GM18508 (cell line): ENCODE data around the gene TRIM38.
"Not testable (repeated sequence)": the region's sequence is repeated elsewhere in the genome, so short reads cannot be mapped to it uniquely, and the experiment has no call there.

Experiments used
- ATAC-seq: cut with Tn5 transposase; IDR thresholded peaks from one replicate; pipeline ENCODE4 v1.9.1; 2021; ENCODE audit warnings: moderate number of reproducible peaks; ENCODE audit not compliant: insufficient read depth, unreplicated experiment

The TRIM38 gene, protein sequence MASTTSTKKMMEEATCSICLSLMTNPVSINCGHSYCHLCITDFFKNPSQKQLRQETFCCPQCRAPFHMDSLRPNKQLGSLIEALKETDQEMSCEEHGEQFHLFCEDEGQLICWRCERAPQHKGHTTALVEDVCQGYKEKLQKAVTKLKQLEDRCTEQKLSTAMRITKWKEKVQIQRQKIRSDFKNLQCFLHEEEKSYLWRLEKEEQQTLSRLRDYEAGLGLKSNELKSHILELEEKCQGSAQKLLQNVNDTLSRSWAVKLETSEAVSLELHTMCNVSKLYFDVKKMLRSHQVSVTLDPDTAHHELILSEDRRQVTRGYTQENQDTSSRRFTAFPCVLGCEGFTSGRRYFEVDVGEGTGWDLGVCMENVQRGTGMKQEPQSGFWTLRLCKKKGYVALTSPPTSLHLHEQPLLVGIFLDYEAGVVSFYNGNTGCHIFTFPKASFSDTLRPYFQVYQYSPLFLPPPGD

DNA sequence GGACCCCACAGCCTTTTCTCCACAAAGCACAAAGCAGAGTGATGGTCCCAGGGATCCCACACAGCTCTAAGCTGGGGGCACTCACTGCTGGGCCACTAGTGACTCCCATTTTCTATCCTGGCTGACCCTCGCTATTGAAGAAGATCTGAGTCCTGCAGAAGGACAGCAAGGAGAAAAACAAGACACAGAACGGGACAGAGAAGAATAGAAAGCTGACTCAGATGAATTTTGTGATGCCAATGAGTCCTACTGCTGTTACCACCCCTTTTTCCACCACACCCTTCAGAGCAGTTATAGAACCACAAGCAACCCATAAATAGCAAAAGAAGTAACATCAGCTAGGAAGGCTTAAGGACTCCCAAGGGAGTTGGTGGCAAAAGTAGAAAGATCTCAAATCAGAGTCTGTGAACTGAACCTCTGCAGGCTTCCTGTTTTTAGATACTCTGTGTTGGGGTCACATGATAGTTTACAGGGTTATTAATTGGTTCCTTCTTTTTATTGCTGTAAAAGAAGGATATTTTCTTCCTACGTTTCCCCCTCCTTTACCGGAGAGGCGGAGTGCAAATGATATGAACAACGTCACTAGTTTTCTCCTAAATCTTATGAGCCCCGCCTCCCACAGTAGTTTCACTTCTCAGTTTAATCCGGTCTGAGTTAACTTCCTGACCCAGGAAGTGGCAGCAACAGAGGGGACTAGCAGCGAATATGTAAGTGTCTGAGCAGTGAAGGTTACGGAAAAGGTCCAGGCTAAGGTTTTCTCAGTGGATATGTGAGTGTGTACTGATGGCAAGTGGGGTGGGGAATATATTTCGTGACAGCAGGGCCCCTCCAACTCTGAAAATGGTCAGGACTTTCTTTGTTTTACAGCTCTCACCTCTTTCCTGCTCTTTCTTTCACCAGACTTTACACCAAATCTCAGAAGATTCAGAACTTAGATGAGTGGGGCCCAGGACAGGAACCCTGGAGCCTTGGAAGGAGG lies at the start of gene TRIM38:
Gene TRIM38 (plus strand): TSS at position 654 of the 979 bp plus-strand sequence. CDS start 3,721 bp downstream, outside the sequence.
- ATAC-seq: peak; percentile 52

DNA sequence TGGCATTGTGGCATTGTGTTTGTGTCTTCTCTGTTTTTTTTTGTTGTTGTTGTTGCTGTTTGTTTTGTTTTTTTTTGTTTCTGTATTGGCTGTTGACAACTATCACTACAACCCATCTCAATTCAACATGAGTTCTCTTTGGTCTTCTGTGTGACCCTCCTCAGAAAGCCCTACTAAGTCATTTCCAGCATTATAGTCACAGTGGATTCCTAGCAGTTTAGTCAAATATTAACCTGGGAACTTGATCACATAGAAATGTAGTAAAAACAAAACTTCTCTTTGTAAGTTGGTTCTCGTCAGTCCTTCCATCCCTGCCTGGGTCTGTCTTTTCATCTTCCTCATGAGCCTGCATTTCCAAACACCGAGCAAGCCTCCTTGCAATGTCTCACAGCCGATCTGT lies 48.9 kb upstream of the TRIM38 start:
- ATAC-seq: no peak

DNA sequence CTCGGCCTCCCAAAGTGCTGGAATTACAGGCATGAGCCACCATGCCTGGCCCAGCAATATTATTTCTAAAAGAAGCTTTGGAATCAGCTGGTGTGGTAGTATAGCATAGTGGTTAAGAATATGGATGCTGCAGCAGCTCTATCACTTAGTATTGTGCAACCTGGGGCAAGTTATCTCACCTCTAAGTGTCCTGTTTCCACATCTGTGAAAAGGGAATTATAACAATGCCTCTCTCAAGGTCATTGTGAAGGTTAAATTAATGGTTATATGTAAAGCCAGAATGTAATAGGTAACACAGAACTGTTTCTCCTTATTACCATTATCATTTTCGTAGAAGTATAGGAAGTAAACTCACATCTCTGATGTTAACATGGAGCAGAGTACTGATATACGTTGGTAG lies 46.3 kb upstream of the TRIM38 start:
- no peak for ATAC-seq

DNA sequence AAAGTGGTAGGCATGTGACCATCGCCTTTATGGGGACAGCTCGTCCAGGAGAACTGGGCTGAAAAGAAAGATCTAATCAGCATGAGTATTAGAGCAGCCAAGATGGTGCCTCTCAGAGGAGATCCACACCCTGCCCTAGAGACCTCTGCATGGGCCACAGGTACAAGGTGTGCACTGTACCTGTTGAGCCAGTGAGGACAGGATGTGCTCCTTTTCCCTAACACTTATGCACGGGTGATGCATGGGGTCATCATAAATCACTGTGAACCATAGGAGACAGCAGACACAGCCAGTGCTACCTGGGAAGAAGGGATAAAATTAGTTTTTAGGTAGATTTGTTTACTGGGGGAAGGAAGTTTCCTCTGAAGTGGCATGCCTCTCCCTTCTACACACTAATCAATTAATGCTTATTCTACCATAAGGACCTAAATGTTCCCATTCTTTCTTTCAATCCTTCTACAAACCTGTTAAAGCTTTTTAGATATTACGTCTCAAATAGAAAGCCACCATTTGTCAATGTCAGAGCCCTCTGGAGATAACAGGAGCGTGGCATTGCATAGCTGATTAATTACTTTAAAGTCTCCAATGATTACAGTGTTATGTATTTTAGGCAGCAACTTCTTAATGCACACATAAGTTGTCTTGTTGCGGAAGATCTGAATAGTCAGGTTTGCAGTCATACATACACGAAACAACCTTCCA lies 45.7 kb upstream of the TRIM38 start:
- ATAC-seq: no peak

DNA sequence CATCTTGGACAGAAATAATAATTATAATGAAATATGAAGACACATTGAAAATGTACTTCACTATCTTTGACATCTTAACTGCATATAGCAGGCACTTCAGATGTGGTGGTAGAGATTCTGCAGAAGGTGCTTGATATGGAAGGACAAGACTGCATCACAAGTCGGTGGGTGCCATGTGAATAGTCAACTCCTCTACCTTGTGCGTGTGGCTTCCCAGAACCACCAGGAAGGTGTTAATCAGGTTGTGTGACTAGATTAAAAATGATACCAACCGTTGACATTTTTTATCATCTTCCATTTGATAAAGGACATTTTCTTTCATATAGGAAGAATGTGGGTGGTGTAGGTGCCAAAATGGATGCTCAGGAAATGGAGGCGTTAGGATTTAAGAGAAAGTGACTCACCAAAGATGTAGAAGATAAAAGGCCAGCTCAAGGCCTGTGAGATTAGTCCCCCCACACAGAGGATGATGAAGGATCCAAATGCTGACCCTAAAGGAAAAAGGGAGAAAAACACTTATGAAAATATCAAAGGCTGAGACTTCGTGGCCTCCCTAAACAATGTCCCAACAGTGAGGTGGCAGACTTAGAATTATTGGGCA lies 44.4 kb upstream of the TRIM38 start:
- ATAC-seq: no peak

DNA sequence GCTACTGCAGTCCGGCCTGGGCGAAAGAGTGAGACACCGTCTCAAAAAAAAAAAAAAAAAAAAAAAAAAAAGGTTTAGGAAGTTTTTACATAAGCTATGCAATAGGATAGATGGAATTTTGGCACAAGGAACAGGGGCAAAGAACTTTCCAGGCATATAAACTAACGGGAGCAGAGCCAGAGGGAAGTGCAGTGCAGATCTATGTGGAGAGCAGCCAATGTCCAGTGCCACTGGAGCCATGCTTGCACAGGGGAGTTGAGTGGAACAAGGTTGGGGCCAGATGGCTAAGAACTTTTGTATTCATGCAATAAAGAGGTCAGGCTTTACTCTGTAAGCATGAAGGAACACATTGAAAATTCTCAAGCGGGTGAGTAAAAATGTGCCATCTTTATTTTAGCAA lies 42.9 kb upstream of the TRIM38 start:
- no peak for ATAC-seq

DNA sequence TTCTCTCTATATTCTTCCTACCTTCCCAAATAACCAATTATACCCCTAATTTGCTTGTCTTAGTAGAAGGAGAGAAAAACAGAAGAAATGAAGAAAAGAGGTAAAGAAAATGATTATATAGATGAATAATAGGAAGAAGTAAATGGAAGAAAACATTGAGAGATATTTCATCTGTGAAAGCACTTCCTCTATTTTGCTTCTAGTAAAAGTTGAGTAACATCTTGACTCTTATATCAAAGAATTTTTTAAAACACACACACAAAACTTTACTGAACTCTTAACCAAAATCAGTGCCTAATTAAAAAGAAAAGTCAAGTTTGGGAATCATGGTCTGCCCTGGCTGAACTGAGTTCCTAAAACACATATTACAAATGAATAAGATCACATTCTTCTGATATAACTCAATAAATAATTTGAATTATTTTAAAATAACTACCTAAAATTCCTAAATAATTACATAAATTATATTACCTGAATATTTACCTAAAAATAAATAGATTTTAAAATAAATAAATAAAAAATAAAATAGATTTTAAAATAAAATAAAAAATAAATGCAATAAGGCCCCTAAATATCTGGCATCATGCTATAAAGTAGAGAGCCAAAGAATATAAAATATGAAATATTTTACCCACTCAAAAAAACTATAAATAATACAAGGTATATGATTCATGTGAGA lies 40.9 kb upstream of the TRIM38 start:
- ATAC-seq: no peak

DNA sequence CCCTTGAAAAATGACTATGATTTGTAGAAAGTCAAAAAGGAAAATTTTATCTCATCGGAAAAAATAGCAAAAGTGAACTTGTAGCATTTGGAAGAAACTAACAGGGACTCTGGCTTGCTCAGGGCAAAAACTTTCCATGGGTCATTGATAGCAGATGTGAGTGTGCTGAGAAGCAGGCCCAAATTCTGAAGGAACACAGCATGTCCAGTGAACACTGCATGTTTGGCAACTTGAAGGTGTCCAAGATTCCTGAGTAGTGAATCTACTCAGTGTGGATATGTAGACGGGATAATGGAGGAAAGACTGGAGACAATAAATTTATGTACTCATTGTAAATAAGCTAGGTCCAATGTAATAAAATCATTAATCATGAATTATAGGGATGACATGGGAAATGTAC lies 40.3 kb upstream of the TRIM38 start:
- ATAC-seq: no peak

DNA sequence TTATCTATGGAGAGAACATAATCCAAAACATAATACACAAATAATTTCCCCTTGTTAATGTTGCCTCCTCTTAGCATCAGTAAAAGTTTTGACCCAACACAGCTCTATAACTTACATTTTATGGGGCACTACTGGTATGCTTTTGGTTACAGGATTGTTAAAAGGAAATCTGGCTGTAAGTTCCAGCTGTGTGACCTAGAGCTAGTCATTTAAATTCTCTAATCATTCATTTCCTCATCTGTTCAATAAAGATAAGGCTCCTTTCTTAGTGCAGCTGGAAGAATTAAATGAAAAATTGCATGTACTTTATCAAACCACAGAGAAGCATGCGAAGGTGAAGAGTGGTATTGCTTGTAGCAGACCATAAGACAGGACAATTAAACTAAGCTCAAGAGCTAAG lies 36.7 kb upstream of the TRIM38 start:
- ATAC-seq: no peak

DNA sequence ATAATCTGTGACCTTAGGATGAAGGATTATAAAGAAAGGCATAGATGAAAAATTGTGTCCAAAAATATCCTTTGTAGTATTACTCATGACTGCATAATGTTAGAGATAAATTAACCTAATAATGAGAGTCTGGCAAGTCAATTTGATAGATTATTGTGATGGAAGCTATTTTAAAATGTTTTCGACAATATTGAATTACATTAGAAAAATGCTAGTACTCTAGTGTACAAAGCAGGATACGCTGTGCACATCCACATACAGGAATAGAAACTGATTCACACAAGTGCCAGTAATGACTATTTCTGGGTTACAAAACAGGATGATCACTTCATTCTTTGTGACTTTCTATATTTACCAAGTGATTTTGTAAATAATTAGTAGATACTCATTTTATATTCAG lies 35.4 kb upstream of the TRIM38 start:
- no peak for ATAC-seq

DNA sequence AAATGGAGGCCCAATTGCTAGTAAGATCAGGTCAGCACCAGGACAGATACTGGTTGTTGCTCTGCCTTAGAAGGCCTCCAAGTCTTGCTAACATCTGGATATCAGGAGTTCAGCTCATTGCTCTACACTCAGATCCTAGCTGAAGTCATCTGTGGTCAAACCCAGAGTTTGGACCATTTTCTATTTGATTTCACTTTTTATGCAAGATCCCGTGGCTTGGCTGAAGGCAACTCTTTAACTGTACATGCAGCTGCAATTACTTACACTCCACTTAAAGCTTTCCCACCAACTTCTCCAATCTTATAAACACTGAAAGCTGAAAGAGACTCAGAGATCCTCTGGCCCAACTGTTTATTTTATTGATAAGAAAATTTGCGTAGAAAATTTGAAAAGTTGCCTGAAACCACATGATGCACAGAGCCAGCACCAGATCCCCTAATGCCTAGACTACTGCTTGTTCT lies 34.8 kb upstream of the TRIM38 start:
- no peak for ATAC-seq

DNA sequence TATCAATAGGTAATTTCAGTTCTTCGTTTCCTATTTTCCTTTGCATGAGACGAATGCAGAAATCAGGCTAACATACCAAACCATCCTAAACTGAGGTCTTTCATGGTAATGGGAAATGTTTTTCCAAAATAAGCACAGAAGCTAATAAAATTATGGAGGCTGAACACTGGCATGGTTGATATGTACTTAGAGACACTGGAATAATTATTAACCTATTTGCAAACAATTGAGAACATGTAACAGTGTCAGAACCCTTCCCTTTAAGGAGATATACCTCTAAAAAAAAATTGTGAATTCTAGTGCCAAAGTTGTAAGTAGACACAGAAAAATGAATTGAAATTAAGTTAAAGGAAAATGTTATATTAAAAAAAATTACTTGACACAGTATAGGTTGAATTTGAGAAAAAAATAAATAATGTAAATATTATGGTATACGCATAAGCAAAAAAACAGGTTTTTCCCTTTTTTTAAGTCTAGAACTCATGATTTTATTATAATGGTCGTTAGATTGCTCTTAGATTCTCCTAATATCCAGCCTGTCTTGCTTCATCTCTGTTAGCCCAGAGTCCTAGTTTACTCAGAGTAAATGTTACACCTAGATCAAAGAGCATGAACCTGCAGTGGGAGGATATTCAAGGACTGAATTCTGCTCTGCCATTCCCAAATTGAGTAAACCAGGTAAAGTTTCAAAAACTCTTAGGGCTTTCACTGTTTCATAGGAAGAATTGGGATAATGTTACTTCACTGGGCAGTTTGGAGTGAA lies 33.9 kb upstream of the TRIM38 start:
- no peak for ATAC-seq

DNA sequence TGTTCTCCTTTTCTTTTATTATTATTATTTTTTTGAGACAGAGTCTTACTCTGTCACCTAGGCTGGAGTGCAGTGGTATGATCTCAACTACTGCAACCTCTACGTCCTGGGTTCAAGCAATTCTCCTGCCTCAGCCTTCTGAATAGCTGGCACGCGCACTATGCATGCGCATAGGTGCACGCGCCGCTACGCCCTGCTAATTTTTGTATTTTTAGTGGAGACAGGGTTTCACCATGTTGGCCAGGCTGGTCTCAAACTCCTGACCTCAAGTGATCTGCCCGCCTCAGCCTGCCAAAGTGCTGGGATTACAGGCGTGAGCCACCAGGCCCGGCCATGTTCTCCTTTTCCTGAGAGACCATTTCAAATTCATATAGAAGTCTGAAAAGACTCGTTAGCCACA lies 32.8 kb upstream of the TRIM38 start:
- ATAC-seq: not testable (repeated sequence)

DNA sequence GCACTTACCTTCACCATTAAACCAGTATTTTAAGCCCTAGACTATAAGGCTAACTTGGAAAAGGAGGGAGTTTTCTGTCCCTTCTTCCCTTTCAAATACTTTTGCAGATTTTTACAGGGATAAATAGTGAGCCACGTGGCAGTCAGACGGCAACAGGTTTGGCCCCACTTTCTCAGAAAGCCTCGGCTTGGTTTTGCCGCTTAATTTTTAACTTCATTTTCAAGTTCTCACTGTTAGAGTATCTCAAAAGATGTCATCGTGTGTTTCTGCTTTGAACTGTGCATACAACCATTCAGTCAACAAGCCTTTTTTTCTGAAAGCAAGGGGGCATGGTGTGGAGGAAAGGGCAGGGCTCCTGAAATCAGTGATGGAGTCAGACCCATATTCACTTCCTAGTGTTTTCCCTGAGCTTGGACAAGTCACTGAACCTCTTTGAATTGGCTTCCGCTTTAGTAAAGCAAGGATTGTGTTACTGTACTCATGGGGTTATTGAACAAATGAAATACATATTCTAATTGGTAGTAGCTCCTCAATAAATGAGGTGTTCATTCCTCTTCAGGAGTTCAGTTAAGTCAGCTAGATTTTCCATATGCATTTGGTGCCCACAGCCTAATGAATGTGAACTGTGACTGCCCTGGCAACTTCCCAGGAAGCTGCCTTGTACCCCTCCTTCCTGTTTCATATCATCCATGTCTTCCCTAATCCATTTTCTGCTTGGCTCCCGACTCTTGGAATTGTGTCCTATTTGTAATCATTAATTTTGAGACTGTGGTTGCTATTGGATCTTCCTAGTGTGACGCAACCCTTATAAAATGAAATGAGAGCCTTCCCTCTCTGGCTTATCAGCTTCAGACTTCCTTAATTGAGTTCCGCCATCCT lies 31.8 kb upstream of the TRIM38 start, which contains the start of gene SLC17A2:
Gene SLC17A2 (minus strand): TSS at position 160 of the 879 bp plus-strand sequence. CDS start 4,895 bp downstream, outside the sequence.
- no peak for ATAC-seq

DNA sequence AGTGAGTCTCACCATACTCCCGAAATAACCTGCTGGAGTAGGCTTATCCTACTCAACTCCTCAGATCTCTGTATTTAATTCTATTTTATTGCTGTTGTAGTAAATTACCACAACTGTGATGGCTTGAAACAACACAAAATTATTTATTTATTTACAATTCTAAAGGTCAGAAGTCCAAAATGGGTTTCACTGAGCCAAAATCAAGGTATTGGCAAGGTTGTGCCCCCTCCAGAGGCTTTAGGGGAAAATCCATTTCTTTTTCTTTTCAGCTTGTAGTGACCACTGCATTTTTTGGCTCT lies 31.2 kb upstream of the TRIM38 start:
- ATAC-seq: no peak

DNA sequence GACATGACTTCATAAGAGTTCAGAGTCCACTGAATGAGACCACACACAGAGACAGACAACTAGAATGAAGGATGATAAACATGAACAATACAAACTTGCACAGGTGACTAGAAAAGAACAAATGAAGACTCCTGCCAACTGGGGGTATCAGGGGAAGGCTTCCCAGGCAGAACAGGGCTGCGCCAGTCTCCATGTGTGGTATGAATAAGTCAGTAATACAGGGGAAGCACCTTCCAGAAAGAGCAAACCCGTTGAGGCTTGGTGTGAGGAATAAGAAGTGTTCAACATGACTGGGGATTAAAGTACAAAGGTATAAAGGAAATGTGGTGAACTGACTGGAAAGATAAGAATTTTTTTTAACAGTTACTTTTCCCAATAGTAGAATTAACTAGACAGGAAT lies 28.4 kb upstream of the TRIM38 start:
- ATAC-seq: no peak

DNA sequence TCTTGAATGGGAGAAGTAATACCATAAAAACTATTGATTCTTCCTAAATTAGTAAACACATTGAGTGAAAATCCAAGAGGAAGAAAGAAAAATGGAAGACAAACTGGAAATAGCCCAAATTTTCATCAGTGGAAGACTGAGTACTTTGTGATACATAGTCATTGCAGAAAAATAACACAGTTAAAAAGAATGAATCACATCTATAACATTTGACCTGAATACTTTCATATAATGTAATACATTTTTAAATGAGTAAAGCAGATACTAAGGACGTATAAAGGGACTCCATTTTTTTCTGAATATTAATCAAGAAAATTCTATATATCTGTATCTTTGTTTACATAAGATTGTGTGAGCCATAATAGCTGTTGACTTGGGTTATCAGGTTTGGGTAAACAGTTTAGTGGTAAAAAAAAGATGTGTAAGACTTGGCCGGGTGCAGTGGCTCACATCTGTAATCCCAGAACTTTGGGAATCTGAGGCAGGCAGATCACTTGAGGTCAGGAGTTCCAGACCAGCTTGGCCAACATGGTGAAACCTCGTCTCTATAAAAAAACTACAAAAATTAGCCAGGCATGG lies 27.8 kb upstream of the TRIM38 start:
- no peak for ATAC-seq

DNA sequence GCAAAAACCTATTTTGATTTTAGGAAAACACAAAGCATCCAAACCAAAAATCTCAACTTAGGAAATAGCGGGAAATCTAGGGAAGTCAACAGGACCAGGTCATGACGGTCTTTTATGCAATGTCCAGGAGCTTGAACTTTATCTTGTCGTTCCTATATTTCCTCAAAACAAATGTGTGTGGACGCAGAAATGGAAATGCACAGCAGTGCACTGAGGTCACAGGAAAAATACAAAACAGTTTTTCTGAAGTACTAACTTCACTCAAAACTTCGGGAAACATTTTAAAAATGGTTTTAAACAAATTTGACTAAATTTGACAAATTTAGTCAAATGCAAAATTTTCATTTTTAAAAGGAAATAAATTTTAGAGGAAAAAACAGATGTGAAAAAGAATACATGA lies 26.6 kb upstream of the TRIM38 start:
- ATAC-seq: no peak
